ENCODE measurements around the gene OSBPL10.

DNA sequence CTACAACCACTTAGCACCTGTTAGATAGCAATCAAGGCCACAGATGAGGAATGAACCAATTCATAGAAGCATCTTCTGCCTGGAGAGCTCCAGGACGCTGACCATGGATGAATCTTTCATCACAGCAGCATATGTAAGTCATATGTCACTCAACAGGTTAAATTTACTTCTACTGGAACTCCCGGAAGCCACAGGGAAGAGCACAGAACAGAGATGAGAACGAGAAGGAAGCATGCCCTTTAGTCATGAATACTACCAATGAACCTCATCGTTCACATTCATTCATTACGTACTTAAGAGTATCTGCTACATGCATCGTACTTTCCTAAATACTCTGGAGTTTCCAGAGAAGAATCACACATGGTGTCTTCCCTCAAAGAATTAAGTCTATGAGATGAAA lies 255.5 kb downstream of the OSBPL10 start:
- TF ChIP-seq POLR2A (IDR thresholded peaks at IDR 0.05) (no peak), POLR2AphosphoS5 (IDR thresholded peaks at IDR 0.05) (no peak)
- TF ChIP-seq, protein P1, sequence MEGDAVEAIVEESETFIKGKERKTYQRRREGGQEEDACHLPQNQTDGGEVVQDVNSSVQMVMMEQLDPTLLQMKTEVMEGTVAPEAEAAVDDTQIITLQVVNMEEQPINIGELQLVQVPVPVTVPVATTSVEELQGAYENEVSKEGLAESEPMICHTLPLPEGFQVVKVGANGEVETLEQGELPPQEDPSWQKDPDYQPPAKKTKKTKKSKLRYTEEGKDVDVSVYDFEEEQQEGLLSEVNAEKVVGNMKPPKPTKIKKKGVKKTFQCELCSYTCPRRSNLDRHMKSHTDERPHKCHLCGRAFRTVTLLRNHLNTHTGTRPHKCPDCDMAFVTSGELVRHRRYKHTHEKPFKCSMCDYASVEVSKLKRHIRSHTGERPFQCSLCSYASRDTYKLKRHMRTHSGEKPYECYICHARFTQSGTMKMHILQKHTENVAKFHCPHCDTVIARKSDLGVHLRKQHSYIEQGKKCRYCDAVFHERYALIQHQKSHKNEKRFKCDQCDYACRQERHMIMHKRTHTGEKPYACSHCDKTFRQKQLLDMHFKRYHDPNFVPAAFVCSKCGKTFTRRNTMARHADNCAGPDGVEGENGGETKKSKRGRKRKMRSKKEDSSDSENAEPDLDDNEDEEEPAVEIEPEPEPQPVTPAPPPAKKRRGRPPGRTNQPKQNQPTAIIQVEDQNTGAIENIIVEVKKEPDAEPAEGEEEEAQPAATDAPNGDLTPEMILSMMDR (IDR thresholded peaks at IDR 0.05): no peak

Data from prostate gland (tissue), 2 donors.